ENCODE data around the gene CDC37. TPM values are rescaled to one million over a fixed set of nuclear protein-coding genes. Genes with fewer than 3 reads are reported as not detected.

Gene CDC37
- total and polyA plus RNA-seq, 4 experiments from 2014 or later: 51.8 to 185 (median 134) TPM

DNA sequence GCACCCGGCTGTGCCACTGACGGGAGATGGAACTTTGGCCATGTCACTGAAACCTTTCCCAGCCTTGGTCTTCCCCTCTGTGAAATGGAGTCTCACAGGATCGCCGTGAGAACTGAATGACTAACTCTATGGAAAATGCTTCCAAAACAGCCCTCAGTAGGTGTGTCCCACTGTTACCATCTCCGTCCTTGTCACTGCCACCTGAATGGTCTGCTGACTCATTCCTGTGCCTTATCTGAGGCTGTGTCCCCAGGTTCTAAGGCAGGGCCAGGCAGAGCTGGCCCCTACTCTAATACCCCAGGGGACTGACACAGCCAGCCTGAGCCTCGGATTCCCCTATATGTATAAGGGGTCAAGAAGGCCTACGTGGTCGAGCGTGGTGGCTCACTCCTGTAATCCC lies 4.5 kb downstream of the CDC37 start:
- Histone ChIP-seq H3K9me3 (ENCODE audit: control insufficient read depth in 1 of 2, low read length in 2 of 2) (no peaks in the 10 kb centered on the region), H3K27me3 (ENCODE audit: insufficient read depth, low read length) (no peaks in the 10 kb centered on the region), H3K4me3 (ENCODE audit: low read length in 2 of 2) (no peak overlapping the region), H3K27ac (ENCODE audit: low read depth, low read length) (no peak overlapping the region), H3K4me1 (ENCODE audit: insufficient read depth, low read length) (peaks cover 35% of the 10 kb centered on the region), H3K36me3 (ENCODE audit: insufficient read depth, low read length) (peaks cover 14% of the 10 kb centered on the region)
- Mint-ChIP-seq H3K27me3 (no peaks in the 10 kb centered on the region), H3K9me3 (peaks cover 0 to 2% (median 0%) of the 10 kb centered on the region in 8 donors), H3K4me1 (peaks cover 18 to 51% (median 32%) of the 10 kb centered on the region in 4 donors), H3K36me3 (peaks cover 12 to 42% of the 10 kb centered on the region in 2 donors), H3K27ac (peak overlapping the region in 6 of 7 donors; percentile 38 to 86 (median 56)), H3K4me3 (peak overlapping the region in 1 of 8 donors; percentile 31)
- no peak for DNase-seq
- intact Hi-C loops (cut with micrococcal nuclease): no loop called here
- CTCF ChIA-PET (ENCODE audit: partially characterized antibody): interaction anchor here (2.1 to 11.6 kb wide), 4 partner anchors 7 to 139 kb away, joined by 5 to 379 read pairs (median 35); partner anchors contain the start of genes ICAM1 and PDE4A
- POLR2A ChIA-PET (ENCODE audit: partially characterized antibody): no interaction called here

DNA sequence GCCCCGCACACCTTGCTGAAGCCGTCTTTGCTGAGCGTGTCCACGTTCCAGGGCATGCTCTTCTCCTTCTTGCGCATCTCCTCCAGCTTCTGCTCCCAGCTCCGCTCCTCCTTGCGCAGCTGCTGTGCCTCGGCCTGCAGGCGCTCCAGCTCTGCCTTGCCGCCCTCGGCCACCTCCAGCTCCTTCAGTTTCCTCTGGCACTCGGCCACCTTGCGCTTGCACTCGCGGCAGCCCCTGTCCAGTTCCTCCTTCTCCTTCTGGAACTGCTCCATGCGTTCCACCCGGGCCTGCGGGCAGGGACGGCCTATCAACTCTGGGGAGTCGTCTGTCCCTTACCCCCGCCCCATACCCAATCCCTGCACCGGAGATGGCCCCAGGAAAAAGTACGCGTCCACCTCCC lies 7.4 kb downstream of the CDC37 start:
- Histone ChIP-seq H3K4me1 (ENCODE audit: insufficient read depth, low read length) (peaks cover 13% of the 10 kb centered on the region), H3K27me3 (ENCODE audit: insufficient read depth, low read length) (no peaks in the 10 kb centered on the region), H3K36me3 (ENCODE audit: insufficient read depth, low read length) (peaks cover 27% of the 10 kb centered on the region), H3K27ac (ENCODE audit: low read depth, low read length) (no peak overlapping the region), H3K4me3 (ENCODE audit: low read length in 2 of 2) (no peak overlapping the region), H3K9me3 (ENCODE audit: control insufficient read depth in 1 of 2, low read length in 2 of 2) (no peaks in the 10 kb centered on the region)
- H3K9me3 Mint-ChIP-seq: peaks cover 0 to 3% (median 0%) of the 10 kb centered on the region in 8 donors
- H3K4me3 Mint-ChIP-seq: no peak overlapping the region
- ChIA-PET CTCF (ENCODE audit: partially characterized antibody) (no interaction called here), POLR2A (ENCODE audit: partially characterized antibody) (no interaction called here)
- DNase-seq: no peak
- intact Hi-C loops (cut with micrococcal nuclease): no loop called here
- H3K36me3 Mint-ChIP-seq: peaks cover 22 to 50% of the 10 kb centered on the region in 2 donors
- no peaks in the 10 kb centered on the region for H3K27me3 Mint-ChIP-seq
- peaks cover 3 to 23% (median 10%) of the 10 kb centered on the region in 4 donors for H3K4me1 Mint-ChIP-seq
- H3K27ac Mint-ChIP-seq: no peak overlapping the region

DNA sequence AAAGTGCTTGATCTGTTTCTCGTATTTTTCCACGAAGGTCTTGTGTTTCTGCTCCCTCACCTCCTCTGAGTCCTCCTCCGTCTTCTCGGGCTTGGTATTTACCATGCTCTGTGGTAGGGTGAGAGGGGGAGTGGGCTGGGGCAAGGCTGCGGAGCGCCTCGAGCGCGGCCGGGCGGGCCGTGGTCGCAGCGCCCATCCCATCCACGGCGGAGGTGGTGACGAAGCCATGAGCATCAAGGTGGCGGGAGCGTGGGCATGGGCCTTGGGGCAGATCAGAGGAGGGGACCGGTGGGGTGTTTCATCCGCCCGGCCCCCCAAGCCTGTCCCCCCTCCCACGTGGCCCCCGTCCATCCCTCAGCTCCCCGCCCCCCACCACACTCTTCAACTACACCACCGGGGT lies 7.9 kb downstream of the CDC37 start:
- peaks cover 0 to 3% (median 0%) of the 10 kb centered on the region in 8 donors for H3K9me3 Mint-ChIP-seq
- ChIA-PET CTCF (ENCODE audit: partially characterized antibody) (interaction anchor here (0.6 kb wide), 1 partner anchor 12 kb away, joined by 4 read pairs; no protein-coding TSS in a partner anchor), POLR2A (ENCODE audit: partially characterized antibody) (no interaction called here)
- H3K4me1 Mint-ChIP-seq: peaks cover 2 to 18% (median 8%) of the 10 kb centered on the region in 4 donors
- no peak overlapping the region for H3K4me3 ChIP-seq (ENCODE audit: low read length in 2 of 2)
- no peaks in the 10 kb centered on the region for H3K9me3 ChIP-seq (ENCODE audit: control insufficient read depth in 1 of 2, low read length in 2 of 2)
- H3K27ac ChIP-seq (ENCODE audit: low read depth, low read length): no peak overlapping the region
- no peak overlapping the region for H3K4me3 Mint-ChIP-seq
- H3K4me1 ChIP-seq (ENCODE audit: insufficient read depth, low read length): peaks cover 8% of the 10 kb centered on the region
- H3K27ac Mint-ChIP-seq: no peak overlapping the region
- H3K36me3 ChIP-seq (ENCODE audit: insufficient read depth, low read length): peaks cover 30% of the 10 kb centered on the region
- H3K27me3 ChIP-seq (ENCODE audit: insufficient read depth, low read length): no peaks in the 10 kb centered on the region
- intact Hi-C loops (cut with micrococcal nuclease): no loop called here
- H3K27me3 Mint-ChIP-seq: no peaks in the 10 kb centered on the region
- peaks cover 25 to 53% of the 10 kb centered on the region in 2 donors for H3K36me3 Mint-ChIP-seq
- DNase-seq: no peak

DNA sequence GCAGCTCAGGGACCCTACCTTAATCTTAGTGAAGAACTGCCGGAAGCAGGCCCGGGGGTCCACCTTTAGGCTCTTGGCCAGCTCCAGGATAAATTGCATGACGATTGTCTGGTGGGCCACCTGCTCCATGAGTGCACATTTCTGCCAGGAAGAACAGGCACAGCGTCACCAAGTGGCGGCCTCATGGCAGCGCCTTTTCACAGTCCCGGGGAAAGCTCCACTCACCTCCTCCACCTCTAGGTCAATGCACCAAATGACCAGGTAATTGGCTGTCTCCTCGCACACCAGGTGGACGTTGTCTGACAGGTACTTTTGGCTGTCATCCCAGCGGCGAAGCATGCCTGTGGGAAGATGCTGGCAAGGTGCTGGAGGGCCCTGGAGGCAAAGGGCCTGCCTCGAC lies 8.3 kb downstream of the CDC37 start:
- no peak overlapping the region for H3K4me3 ChIP-seq (ENCODE audit: low read length in 2 of 2)
- DNase-seq: no peak
- H3K36me3 ChIP-seq (ENCODE audit: insufficient read depth, low read length): peaks cover 30% of the 10 kb centered on the region
- H3K9me3 ChIP-seq (ENCODE audit: control insufficient read depth in 1 of 2, low read length in 2 of 2): no peaks in the 10 kb centered on the region
- Mint-ChIP-seq H3K4me3 (no peak overlapping the region), H3K9me3 (peaks cover 0 to 3% (median 0%) of the 10 kb centered on the region in 8 donors), H3K27ac (no peak overlapping the region), H3K36me3 (peaks cover 25 to 54% of the 10 kb centered on the region in 2 donors), H3K27me3 (no peaks in the 10 kb centered on the region), H3K4me1 (peaks cover 2 to 14% (median 6%) of the 10 kb centered on the region in 4 donors)
- peaks cover 6% of the 10 kb centered on the region for H3K4me1 ChIP-seq (ENCODE audit: insufficient read depth, low read length)
- H3K27ac ChIP-seq (ENCODE audit: low read depth, low read length): no peak overlapping the region
- ChIA-PET CTCF (ENCODE audit: partially characterized antibody) (interaction anchor here (0.6 to 6.9 kb wide), 4 partner anchors 6 to 136 kb away, joined by 4 to 132 read pairs (median 25); partner anchors contain the start of genes CDC37 and ICAM1), POLR2A (ENCODE audit: partially characterized antibody) (interaction anchor here (1.0 kb wide), 1 partner anchor 9 kb away, joined by 3 read pairs; the partner anchor contains the start of gene CDC37)
- H3K27me3 ChIP-seq (ENCODE audit: insufficient read depth, low read length): no peaks in the 10 kb centered on the region
- intact Hi-C loops (cut with micrococcal nuclease): no loop called here

DNA sequence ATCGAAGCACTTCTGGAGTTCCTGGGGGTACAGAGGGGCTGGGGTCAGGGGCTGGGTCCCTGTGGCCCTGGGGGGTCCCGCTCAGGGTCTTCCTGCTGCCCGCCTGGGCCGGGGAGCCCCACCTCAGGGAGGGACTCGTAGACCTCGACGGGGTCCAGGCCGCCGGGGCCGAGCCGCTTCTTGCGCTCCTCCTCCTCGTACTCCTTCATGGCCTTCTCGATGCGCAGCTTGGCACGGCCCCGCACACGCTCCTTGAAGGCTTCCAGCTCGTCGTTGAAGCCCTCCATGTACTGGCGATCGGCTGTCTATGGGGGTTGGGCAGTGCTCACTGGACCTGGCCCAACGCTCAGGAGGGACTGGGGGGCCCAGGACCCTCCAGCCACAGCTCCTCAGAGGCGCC lies 10.2 kb downstream of the CDC37 start:
- H3K27me3 ChIP-seq (ENCODE audit: insufficient read depth, low read length): no peaks in the 10 kb centered on the region
- ChIA-PET CTCF (ENCODE audit: partially characterized antibody) (interaction anchor here (1.3 to 6.9 kb wide), 8 partner anchors 8 to 462 kb away, joined by 3 to 132 read pairs (median 6); partner anchors contain the start of genes CDC37 and ICAM1), POLR2A (ENCODE audit: partially characterized antibody) (interaction anchor here (1.2 to 3.1 kb wide), 4 partner anchors 9 to 134 kb away, joined by 3 to 43 read pairs (median 11); partner anchors contain the start of genes ICAM1 and TYK2)
- Mint-ChIP-seq H3K27me3 (no peaks in the 10 kb centered on the region), H3K9me3 (peaks cover 0 to 1% (median 0%) of the 10 kb centered on the region in 8 donors), H3K36me3 (peaks cover 25 to 48% of the 10 kb centered on the region in 2 donors), H3K27ac (peak overlapping the region in 1 of 7 donors; percentile 68), H3K4me1 (peaks cover 5 to 12% (median 11%) of the 10 kb centered on the region in 4 donors), H3K4me3 (no peak overlapping the region)
- intact Hi-C loops (cut with micrococcal nuclease): no loop called here
- H3K27ac ChIP-seq (ENCODE audit: low read depth, low read length): no peak overlapping the region
- H3K4me3 ChIP-seq (ENCODE audit: low read length in 2 of 2): no peak overlapping the region
- no peaks in the 10 kb centered on the region for H3K9me3 ChIP-seq (ENCODE audit: control insufficient read depth in 1 of 2, low read length in 2 of 2)
- no peaks in the 10 kb centered on the region for H3K4me1 ChIP-seq (ENCODE audit: insufficient read depth, low read length)
- no peak for DNase-seq
- H3K36me3 ChIP-seq (ENCODE audit: insufficient read depth, low read length): peaks cover 30% of the 10 kb centered on the region

DNA sequence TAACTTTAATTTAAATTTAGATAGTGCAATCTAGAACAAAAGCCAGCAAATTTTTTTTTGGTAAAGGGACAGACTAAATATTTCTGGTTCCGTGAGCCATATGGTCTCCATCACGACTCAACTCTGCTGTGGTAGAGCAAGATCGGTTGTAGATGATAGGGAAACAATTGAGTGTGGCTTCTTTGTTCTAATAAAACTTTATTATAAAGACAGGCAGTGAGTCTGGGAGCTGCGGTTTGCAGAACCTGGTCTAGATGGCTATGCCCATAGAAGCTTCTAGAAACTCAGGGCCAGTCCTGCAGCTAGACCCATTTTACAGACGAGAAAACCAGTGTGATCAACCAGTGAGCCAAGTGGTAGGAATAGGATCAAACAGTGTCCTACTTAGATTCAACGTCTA lies 11.2 kb downstream of the CDC37 start:
- H3K36me3 Mint-ChIP-seq: peaks cover 25 to 43% of the 10 kb centered on the region in 2 donors
- peaks cover 30% of the 10 kb centered on the region for H3K36me3 ChIP-seq (ENCODE audit: insufficient read depth, low read length)
- no peaks in the 10 kb centered on the region for H3K4me1 ChIP-seq (ENCODE audit: insufficient read depth, low read length)
- peaks cover 5 to 11% (median 6%) of the 10 kb centered on the region in 4 donors for H3K4me1 Mint-ChIP-seq
- H3K27me3 ChIP-seq (ENCODE audit: insufficient read depth, low read length): no peaks in the 10 kb centered on the region
- DNase-seq: no peak
- H3K4me3 ChIP-seq (ENCODE audit: low read length in 2 of 2): no peak overlapping the region
- no peak overlapping the region for H3K27ac Mint-ChIP-seq
- ChIA-PET POLR2A (ENCODE audit: partially characterized antibody) (interaction anchor here (0.6 to 3.1 kb wide), 7 partner anchors 10 to 133 kb away, joined by 3 to 43 read pairs (median 3); partner anchors contain the start of genes CDC37, ICAM1, RAVER1 and TYK2), CTCF (ENCODE audit: partially characterized antibody) (interaction anchor here (0.8 to 6.9 kb wide), 14 partner anchors 9 to 461 kb away, joined by 3 to 132 read pairs (median 6); partner anchors contain the start of genes CDC37, ICAM1, ICAM5 and TYK2)
- no peaks in the 10 kb centered on the region for H3K27me3 Mint-ChIP-seq
- H3K9me3 Mint-ChIP-seq: peaks cover 0 to 1% (median 0%) of the 10 kb centered on the region in 8 donors
- no peaks in the 10 kb centered on the region for H3K9me3 ChIP-seq (ENCODE audit: control insufficient read depth in 1 of 2, low read length in 2 of 2)
- no peak overlapping the region for H3K27ac ChIP-seq (ENCODE audit: low read depth, low read length)
- intact Hi-C loops (cut with micrococcal nuclease): no loop called here
- no peak overlapping the region for H3K4me3 Mint-ChIP-seq

DNA sequence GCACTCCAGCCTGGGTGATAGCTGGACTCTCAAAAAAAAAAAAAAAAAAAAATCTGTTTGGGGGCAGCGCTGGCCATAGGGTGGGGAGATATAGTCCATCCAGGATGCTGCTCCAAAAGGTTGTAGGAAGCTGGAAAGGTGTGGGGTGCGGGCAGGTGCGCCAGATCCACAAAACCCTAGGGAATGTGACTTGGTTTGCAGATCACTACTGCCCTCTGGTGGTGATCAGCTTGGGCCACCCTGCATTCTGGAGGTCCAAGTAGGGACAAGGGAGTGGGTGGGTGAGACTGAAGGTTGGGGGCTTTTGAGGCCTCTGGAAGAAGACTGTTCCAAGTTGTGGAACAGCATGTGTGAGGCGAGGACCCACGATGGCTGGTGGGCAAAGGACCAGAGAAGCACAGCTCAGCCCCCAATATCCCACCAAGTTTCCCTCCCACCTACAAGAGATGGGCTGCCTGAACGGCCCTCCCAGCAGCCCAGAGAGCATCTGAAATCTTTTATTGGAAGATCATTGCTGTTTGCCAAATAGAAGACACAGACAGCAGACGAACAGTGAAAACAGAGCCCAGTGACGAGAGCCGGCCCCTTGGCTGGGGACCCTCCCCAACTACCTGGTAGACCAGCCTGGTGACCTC lies 12.6 kb downstream of the CDC37 start:
- Mint-ChIP-seq H3K9me3 (peaks cover 0 to 1% (median 0%) of the 10 kb centered on the region in 8 donors), H3K27me3 (no peaks in the 10 kb centered on the region), H3K36me3 (peaks cover 23 to 34% of the 10 kb centered on the region in 2 donors), H3K4me3 (no peak overlapping the region), H3K27ac (peak overlapping the region in 6 of 7 donors; percentile 50 to 92 (median 80)), H3K4me1 (peaks cover 5 to 11% (median 6%) of the 10 kb centered on the region in 4 donors)
- peak; percentile 40 to 69 (median 61) for DNase-seq
- Histone ChIP-seq H3K4me1 (ENCODE audit: insufficient read depth, low read length) (no peaks in the 10 kb centered on the region), H3K4me3 (ENCODE audit: low read length in 2 of 2) (no peak overlapping the region), H3K36me3 (ENCODE audit: insufficient read depth, low read length) (peaks cover 25% of the 10 kb centered on the region), H3K27me3 (ENCODE audit: insufficient read depth, low read length) (no peaks in the 10 kb centered on the region), H3K9me3 (ENCODE audit: control insufficient read depth in 1 of 2, low read length in 2 of 2) (no peaks in the 10 kb centered on the region), H3K27ac (ENCODE audit: low read depth, low read length) (no peak overlapping the region)
- CTCF ChIA-PET (ENCODE audit: partially characterized antibody): interaction anchor here (0.6 to 6.9 kb wide), 21 partner anchors 10 to 463 kb away, joined by 3 to 132 read pairs (median 5); partner anchors contain the start of genes CDC37, ICAM1, ICAM5 and TYK2
- POLR2A ChIA-PET (ENCODE audit: partially characterized antibody): interaction anchor here (0.6 to 3.1 kb wide), 6 partner anchors 9 to 457 kb away, joined by 3 to 43 read pairs (median 5); partner anchors contain the start of genes ICAM1 and RAVER1
- intact Hi-C loops (cut with micrococcal nuclease): no loop called here
